GM18867 (cell line): Measurements from ENCODE around the gene TMEM219.

Experiments used
- ATAC-seq: cut with Tn5 transposase; IDR thresholded peaks from one replicate; pipeline ENCODE4 v1.9.1; 2021; ENCODE audit warnings: mild to moderate bottlenecking, moderate library complexity; ENCODE audit not compliant: unreplicated experiment

Gene TMEM219

GRCh38 chr16:29978564-29979270 is 16.8 kb downstream of the TMEM219 start:
- ATAC-seq = no peak

- ATAC-seq = no peak
Measured at GRCh38 chr16:29982560-29983419, 20.9 kb downstream of the TMEM219 start.

GRCh38 chr16:29983420-29984136 is 21.7 kb downstream of the TMEM219 start:
- no peak for ATAC-seq

GRCh38 chr16:29984137-29984763 is 22.4 kb downstream of the TMEM219 start:
- no peak for ATAC-seq

- no peak for ATAC-seq
Measured at GRCh38 chr16:29984764-29985147, 22.9 kb downstream of the TMEM219 start.

GRCh38 chr16:29985271-29985811 is 23.5 kb downstream of the TMEM219 start:
- ATAC-seq = no peak

- ATAC-seq = no peak
Measured at GRCh38 chr16:29986231-29986630, 24.4 kb downstream of the TMEM219 start.

- ATAC-seq = no peak
Measured at GRCh38 chr16:29986931-29987330, 25.1 kb downstream of the TMEM219 start.

- ATAC-seq = no peak
Measured at GRCh38 chr16:29987371-29988085, 25.6 kb downstream of the TMEM219 start.

- no peak for ATAC-seq
Measured at GRCh38 chr16:29988346-29989075, 26.6 kb downstream of the TMEM219 start.

- no peak for ATAC-seq
Measured at GRCh38 chr16:29989111-29989858, 27.4 kb downstream of the TMEM219 start.

GRCh38 chr16:29990034-29990433 is 28.2 kb downstream of the TMEM219 start:
- ATAC-seq = no peak

- no peak for ATAC-seq
Measured at GRCh38 chr16:29990883-29991570, 29.1 kb downstream of the TMEM219 start.

- no peak for ATAC-seq
Measured at GRCh38 chr16:29991571-29991904, 29.7 kb downstream of the TMEM219 start.

GRCh38 chr16:29992344-29992967 is 30.6 kb downstream of the TMEM219 start:
- ATAC-seq = no peak

- ATAC-seq = no peak
Measured at GRCh38 chr16:29993191-29993902, 31.5 kb downstream of the TMEM219 start.

GRCh38 chr16:29993903-29994599 is 32.2 kb downstream of the TMEM219 start:
- no peak for ATAC-seq
